ENCODE results near the gene DTNBP1.

Gene DTNBP1

DNA sequence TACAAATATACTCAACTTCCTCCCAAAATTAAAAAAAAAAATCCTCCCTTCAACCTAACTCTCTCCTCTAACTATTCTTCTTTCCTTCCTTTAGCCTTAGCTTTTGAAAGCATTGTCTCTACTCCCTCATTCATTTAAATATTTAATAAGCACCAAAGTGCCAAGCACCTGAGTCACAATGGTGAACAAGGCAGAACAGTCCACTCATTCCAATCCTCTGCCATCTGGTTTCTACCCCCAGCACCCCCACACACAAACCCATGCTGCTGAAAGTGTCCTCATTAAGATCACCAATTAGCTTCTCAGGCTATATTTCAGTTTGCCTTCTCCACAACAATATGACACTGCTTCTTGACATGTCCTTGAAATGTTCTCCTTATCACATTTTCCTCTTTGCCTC lies 76.3 kb downstream of the DTNBP1 start:
- in situ Hi-C loops (cut with HindIII; ENCODE audit: low sequenced_read_pairs), result no loop called here

DNA sequence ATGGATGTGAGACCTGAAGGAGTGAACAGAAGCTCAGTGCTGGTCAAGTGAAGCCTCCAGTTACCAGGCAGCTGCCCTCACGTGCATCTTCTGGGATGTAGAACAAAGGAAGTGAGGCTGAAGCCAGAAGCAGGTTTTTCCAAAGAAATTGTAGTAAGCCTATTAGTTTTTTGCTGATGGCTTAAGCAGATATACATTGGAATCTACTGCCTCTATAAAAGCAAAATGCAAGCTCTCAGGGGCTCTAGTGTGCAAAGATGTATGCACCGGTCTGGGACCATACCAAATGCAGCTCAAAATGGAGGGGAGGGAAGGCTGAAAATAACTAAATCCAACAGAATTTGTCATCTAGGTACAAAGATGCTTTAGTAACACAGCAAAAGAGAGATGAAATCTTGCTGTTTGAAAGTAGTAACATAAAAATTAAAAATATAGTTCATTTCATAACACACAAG lies 77.0 kb downstream of the DTNBP1 start:
- no peak overlapping the region for H3K4me3 ChIP-seq (ENCODE audit: low read depth, low read length)
- DNase-seq (ENCODE audit: low read depth, low spot score), result no peak
- in situ Hi-C loops (cut with HindIII; ENCODE audit: low sequenced_read_pairs), result no loop called here
- no peak for TF ChIP-seq CTCF (IDR thresholded peaks at IDR 0.05; ENCODE audit: low read depth, low read length)

More for the DNA sequence above, 76.3 kb downstream of the DTNBP1 start:
- no peak for TF ChIP-seq CTCF (IDR thresholded peaks at IDR 0.05; ENCODE audit: low read depth, low read length)
- H3K4me3 ChIP-seq (ENCODE audit: low read depth, low read length), result no peak overlapping the region
- DNase-seq (ENCODE audit: low read depth, low spot score), result no peak

DNA sequence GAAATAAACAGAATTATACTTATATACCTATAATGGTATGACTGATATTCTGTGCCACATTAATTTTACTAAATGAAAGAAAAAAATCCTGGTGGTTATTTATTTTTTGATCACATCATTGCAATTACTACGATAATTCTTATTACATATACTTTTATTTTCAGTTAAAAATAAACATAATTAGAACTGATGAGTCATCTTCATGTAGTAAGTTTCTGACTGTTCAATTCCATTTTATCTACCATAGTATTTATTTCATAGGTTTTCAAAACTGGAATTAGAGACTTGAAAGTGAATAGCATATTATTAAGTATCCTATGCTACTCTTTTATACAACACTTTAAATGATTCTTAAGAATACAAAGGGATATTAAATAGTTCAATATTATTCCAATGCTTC lies 80.3 kb downstream of the DTNBP1 start:
- TF ChIP-seq CTCF (IDR thresholded peaks at IDR 0.05; ENCODE audit: low read depth, low read length), result no peak
- in situ Hi-C loops (cut with HindIII; ENCODE audit: low sequenced_read_pairs), result no loop called here
- no peak for DNase-seq (ENCODE audit: low read depth, low spot score)
- H3K4me3 ChIP-seq (ENCODE audit: low read depth, low read length), result no peak overlapping the region

GRCh38 chr6:15581751-15582150 lies 81.1 kb downstream of the DTNBP1 start:
- H3K4me3 ChIP-seq (ENCODE audit: low read depth, low read length), result no peak overlapping the region
- no peak for DNase-seq (ENCODE audit: low read depth, low spot score)
- no peak for TF ChIP-seq CTCF (IDR thresholded peaks at IDR 0.05; ENCODE audit: low read depth, low read length)
- in situ Hi-C loops (cut with HindIII; ENCODE audit: low sequenced_read_pairs), result no loop called here

GRCh38 chr6:15580326-15580725 lies 82.5 kb downstream of the DTNBP1 start:
- DNase-seq (ENCODE audit: low read depth, low spot score), result no peak
- in situ Hi-C loops (cut with HindIII; ENCODE audit: low sequenced_read_pairs), result no loop called here
- no peak for TF ChIP-seq CTCF (IDR thresholded peaks at IDR 0.05; ENCODE audit: low read depth, low read length)
- H3K4me3 ChIP-seq (ENCODE audit: low read depth, low read length), result no peak overlapping the region

DNA sequence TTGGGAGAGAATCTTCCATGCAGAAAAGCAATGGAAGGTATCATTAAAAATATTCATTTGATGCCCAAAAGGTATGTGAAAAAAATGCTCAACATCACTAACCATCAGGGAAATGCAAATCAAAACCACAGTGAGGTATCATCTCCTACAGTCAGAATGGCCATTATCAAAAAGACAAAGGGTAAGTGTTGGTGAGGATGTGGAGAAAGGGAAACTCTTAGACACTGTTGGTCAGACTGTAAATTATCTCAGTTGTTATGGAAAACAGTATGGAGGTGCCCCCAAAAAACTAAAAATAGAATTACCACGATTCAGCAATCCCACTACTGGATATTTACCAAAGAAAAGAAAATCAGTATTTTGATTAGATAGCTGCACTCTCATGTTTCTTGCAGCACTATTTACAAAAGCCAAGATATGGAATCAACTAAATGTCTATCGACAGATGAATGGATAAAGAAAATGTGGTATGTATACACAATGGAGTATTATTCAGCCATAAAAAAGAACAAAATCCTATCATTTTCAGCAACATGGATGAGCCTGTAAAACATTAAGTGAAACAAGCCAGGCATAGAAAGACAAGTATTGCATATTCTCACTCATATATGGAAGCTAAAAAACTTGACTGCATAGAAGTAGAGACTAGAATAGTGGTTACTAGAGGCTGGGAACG lies 84.0 kb downstream of the DTNBP1 start:
- no peak overlapping the region for H3K4me3 ChIP-seq (ENCODE audit: low read depth, low read length)
- no peak for TF ChIP-seq CTCF (IDR thresholded peaks at IDR 0.05; ENCODE audit: low read depth, low read length)

More for the DNA sequence above, 84.0 kb downstream of the DTNBP1 start:
- in situ Hi-C loops (cut with HindIII; ENCODE audit: low sequenced_read_pairs), result no loop called here
- DNase-seq (ENCODE audit: low read depth, low spot score), result no peak
